ENCODE results near the gene NDRG3.
"Not testable (repeated sequence)": the region's sequence is repeated elsewhere in the genome, so short reads cannot be mapped to it uniquely, and the experiment has no call there.

The NDRG3 gene

GRCh38 chr20:36624068-36624943 lies 121.6 kb downstream of the NDRG3 start:
- TF ChIP-seq, protein P1, sequence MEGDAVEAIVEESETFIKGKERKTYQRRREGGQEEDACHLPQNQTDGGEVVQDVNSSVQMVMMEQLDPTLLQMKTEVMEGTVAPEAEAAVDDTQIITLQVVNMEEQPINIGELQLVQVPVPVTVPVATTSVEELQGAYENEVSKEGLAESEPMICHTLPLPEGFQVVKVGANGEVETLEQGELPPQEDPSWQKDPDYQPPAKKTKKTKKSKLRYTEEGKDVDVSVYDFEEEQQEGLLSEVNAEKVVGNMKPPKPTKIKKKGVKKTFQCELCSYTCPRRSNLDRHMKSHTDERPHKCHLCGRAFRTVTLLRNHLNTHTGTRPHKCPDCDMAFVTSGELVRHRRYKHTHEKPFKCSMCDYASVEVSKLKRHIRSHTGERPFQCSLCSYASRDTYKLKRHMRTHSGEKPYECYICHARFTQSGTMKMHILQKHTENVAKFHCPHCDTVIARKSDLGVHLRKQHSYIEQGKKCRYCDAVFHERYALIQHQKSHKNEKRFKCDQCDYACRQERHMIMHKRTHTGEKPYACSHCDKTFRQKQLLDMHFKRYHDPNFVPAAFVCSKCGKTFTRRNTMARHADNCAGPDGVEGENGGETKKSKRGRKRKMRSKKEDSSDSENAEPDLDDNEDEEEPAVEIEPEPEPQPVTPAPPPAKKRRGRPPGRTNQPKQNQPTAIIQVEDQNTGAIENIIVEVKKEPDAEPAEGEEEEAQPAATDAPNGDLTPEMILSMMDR (conservative IDR thresholded peaks at IDR 0.05) = peak; percentile 68
- H3K27ac ChIP-seq = peak overlapping the region; percentile 82

GRCh38 chr20:36623444-36623843 lies 122.4 kb downstream of the NDRG3 start:
- H3K27ac ChIP-seq = peak overlapping the region; percentile 82
- TF ChIP-seq, protein P1 (conservative IDR thresholded peaks at IDR 0.05) = no peak

DNA sequence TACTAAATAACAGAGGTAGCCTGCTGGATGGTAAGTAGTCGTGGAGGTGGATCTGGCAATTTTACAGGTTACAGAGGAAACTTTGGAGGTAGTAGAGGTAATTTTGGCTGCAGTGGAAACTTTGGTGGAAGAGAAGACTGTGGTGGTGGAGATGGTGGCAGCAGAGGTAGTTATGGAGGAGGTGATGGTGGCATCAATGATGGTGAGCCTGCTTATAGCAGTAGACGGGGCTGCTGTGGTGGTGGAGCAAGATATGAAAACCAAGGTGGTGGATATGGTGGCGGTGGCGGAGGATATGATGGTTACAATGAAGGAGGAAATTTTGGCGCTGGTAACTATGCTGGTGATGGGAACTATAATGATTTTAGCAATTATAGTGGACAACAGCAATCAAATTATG lies 125.0 kb downstream of the NDRG3 start:
- no peak overlapping the region for H3K27ac ChIP-seq
- TF ChIP-seq, protein P1 (conservative IDR thresholded peaks at IDR 0.05) = no peak

GRCh38 chr20:36614781-36615557 lies 130.9 kb downstream of the NDRG3 start:
- H3K27ac ChIP-seq = no peak overlapping the region
- TF ChIP-seq, protein P1 (conservative IDR thresholded peaks at IDR 0.05) = no peak

DNA sequence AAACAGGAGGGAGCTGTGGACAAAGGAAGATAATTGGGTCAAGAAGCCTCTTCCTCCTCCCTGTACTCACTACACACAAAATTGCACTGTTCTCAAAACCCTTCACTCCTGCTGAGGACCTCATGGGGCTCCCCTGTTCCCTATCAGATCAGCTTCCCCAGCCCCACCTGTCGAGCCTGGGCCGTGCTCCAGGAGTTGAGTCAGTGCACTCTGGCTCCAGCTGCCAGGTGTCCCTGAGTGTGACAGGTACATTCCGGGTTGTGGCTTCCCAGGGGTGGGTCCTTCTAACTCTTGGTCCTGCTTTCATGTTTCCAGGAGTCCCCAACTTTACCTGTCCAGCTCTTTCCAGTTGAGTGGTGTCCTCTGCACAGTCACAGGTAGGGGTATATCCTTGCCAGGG lies 131.9 kb downstream of the NDRG3 start:
- TF ChIP-seq, protein P1 (conservative IDR thresholded peaks at IDR 0.05) = no peak
- H3K27ac ChIP-seq = no peak overlapping the region

DNA sequence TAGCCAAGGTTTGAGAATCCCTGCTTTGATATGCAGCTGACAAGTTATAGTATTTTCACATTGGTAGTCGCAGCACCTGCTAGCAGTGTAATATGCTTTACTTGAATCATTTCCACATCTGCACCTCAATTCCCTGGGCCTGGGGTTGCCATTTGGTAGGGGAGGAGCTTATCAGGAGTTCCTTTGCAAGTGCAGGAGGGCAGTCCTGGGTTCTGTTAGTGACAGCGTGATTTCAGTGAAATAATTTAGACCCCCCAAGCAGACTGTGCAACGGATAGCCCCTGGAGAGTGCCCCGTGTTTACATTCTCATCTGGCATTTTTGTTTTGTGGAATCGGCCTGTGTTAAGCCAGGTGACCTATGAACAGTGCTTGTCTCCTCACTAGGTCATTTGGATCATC lies 134.3 kb downstream of the NDRG3 start:
- H3K27ac ChIP-seq = no peak overlapping the region
- TF ChIP-seq, protein P1 (conservative IDR thresholded peaks at IDR 0.05) = no peak

DNA sequence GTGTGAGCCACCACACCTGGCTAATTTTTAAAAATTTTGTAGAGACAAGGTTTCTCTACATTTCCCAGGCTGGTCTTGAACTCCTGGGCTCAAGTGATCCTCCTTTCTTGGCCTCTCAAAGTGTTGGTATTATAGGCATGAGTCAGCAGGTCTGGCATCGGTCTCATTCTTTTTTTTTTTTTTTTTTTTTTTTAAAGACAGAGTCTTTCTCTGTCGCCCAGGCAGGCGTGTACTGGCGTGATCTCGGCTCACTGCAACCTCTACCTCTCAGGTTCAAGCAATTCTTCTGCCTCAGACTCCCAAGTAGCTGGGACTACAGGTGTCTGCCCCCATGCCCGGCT lies 137.5 kb downstream of the NDRG3 start:
- H3K27ac ChIP-seq = not testable (repeated sequence)

All from VCaP (cell line).